ENCODE results near the gene MARCHF2. TPM values are rescaled to one million over a fixed set of nuclear protein-coding genes. Genes with fewer than 3 reads are reported as not detected.
A peak's percentile ranks its signal among the peaks of the same experiment; 100 is the strongest.

MARCHF2 gene
- total and polyA plus RNA-seq, 9 of the 15 experiments (the other 6 are each of a cell fraction or from before 2014, with no cell fraction given): 0.39 to 6.4 (median 2.2) TPM

DNA sequence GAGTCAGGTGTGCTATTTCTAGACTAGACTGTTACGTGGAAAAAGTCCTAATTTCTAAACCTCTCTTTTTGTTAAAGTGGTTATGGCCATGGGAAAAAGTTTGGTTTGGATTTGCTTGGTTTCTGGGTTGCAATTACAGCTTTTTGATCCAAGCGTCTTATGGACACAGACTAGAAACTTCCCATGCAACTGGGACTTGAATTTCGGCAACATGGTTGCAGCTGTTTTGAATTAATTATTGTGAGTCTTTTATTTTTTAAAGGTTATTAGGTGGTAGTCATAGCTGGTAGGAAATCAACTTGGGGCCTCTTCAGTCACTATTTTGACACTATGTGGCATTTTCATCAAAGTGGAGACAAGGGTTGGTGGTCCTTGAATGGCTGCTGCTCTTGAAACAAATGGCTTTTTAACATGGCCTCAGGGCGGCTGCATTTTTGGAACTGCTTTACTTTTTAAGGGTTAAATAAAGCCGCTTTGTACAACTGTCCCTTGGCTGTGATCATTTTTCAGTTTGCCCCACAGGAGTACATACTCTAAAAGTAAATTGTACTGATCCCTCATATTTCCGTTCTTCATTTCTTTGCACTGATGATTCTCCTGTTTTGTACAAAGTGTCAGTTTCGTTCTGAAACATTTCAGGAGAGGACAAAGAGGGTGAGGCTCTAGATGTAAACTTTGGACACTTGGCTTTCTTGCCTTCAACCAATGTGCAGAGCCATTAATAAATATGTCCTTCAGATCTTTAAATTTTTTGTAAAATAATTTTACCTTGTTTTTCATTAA is 47.6 kb downstream of the MARCHF2 start:
- Histone ChIP-seq H3K4me1 (replicated peaks in 1 of 2; ENCODE audit: control insufficient read depth in 2 of 2, insufficient read depth in 2 of 2, low read length in 2 of 2) (no peaks in the 10 kb centered on the region; a peak in 1 of 5 replicates), H3K4me3 (no peak overlapping the region), H3K9me1 (ENCODE audit: control insufficient read depth, insufficient read depth, low read length) (no peaks in the 10 kb centered on the region), H3K36me3 (ENCODE audit: control insufficient read depth, insufficient read depth, low read length) (peaks cover 100% of the 10 kb centered on the region), H3K79me2 (ENCODE audit: control insufficient read depth, insufficient read depth, low read length) (peaks cover 94% of the 10 kb centered on the region), H3K9me3 (replicated peaks; ENCODE audit: control insufficient read depth, insufficient read depth, low read depth, low read length) (no peaks in the 10 kb centered on the region), H3K4me2 (ENCODE audit: insufficient read depth, low read length) (no peak overlapping the region), H4K20me1 (replicated peaks; ENCODE audit: control insufficient read depth, insufficient read depth, low read length) (peaks cover 60% of the 10 kb centered on the region), H3K27me3 (ENCODE audit: control insufficient read depth in 2 of 2, insufficient read depth in 2 of 2, low read length in 2 of 2) (no peaks in the 10 kb centered on the region), H3K27ac (ENCODE audit: extremely low read depth, low read depth, low read length) (no peak overlapping the region), H3K9ac (ENCODE audit: insufficient read depth in 1 of 2, low read depth in 2 of 2, low read length in 2 of 2) (no peak overlapping the region), H2AFZ (ENCODE audit: low read depth, low read length) (no peak overlapping the region)
- DNase-seq (ENCODE audit: extremely low read depth in 1 of 4, low spot score in 3 of 4) (no peak), ATAC-seq (no peak), FAIRE-seq (peak; percentile 37)
- in situ Hi-C loops (cut with MboI) (no loop called here), intact Hi-C loops (cut with micrococcal nuclease) (no loop called here)
- ChIA-PET POLR2A (interaction anchor here (1.7 to 2.0 kb wide), 2 partner anchors 11 to 14 kb away, joined by 5 to 9 read pairs; no protein-coding TSS in a partner anchor), CTCF (ENCODE audit: low intra/inter-chr PET ratio) (interaction anchor here (0.7 kb wide), 1 partner anchor 31 kb away, joined by 3 read pairs; no protein-coding TSS in a partner anchor)
- no TSS peak for BruUV-seq (replicated peaks)
- 92% methylated on average over 7 of the region's 7 CpGs for WGBS (ENCODE audit: insufficient coverage, low coverage, missing lambda C conversion rate)
- TF ChIP-seq NFATC3 (IDR thresholded peaks at IDR 0.05): no peak
- no peak for TF ChIP-seq PYGO2 (tag; IDR thresholded peaks at IDR 0.05)
- no peak for TF ChIP-seq KLF6 (CRISPR knock-in tag; IDR thresholded peaks at IDR 0.05; ENCODE audit: borderline replicate concordance)

DNA sequence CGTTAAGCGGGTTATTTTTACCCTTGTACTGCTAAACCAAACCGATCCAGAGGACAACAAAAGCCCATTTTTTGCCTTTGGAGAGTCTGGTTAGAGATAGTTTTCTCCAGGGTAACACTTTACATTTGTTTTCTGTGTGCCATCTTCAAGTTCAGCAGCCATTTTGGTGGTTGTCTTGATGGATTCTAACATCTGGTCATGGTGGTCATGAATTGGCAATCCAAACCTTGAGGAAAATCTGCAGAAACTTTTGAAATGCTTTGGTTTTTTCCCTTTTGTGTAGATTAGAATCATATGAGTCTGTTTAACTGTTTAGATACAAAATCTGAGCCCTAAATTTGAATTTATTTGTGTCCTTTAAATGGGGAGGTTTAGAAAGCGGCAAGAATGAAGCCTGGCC is 48.3 kb downstream of the MARCHF2 start:
- Histone ChIP-seq H3K27me3 (ENCODE audit: control insufficient read depth in 2 of 2, insufficient read depth in 2 of 2, low read length in 2 of 2) (no peaks in the 10 kb centered on the region), H3K4me1 (replicated peaks in 1 of 2; ENCODE audit: control insufficient read depth in 2 of 2, insufficient read depth in 2 of 2, low read length in 2 of 2) (no peaks in the 10 kb centered on the region; a peak in 1 of 5 replicates), H3K27ac (ENCODE audit: extremely low read depth, low read depth, low read length) (no peak overlapping the region), H3K4me2 (ENCODE audit: insufficient read depth, low read length) (no peak overlapping the region), H4K20me1 (replicated peaks; ENCODE audit: control insufficient read depth, insufficient read depth, low read length) (peaks cover 56% of the 10 kb centered on the region), H3K9me3 (replicated peaks; ENCODE audit: control insufficient read depth, insufficient read depth, low read depth, low read length) (no peaks in the 10 kb centered on the region), H3K4me3 (no peak overlapping the region), H3K36me3 (ENCODE audit: control insufficient read depth, insufficient read depth, low read length) (peaks cover 100% of the 10 kb centered on the region), H3K9me1 (ENCODE audit: control insufficient read depth, insufficient read depth, low read length) (no peaks in the 10 kb centered on the region), H2AFZ (ENCODE audit: low read depth, low read length) (no peak overlapping the region), H3K79me2 (ENCODE audit: control insufficient read depth, insufficient read depth, low read length) (peaks cover 87% of the 10 kb centered on the region), H3K9ac (ENCODE audit: insufficient read depth in 1 of 2, low read depth in 2 of 2, low read length in 2 of 2) (no peak overlapping the region)
- 98% methylated on average over 4 of the region's 4 CpGs for WGBS (ENCODE audit: insufficient coverage, low coverage, missing lambda C conversion rate)
- no TSS peak for BruUV-seq (replicated peaks)
- CTCF ChIA-PET (ENCODE audit: low intra/inter-chr PET ratio): no interaction called here
- POLR2A ChIA-PET: interaction anchor here (1.9 kb wide), 2 partner anchors 12 to 25 kb away, joined by 5 to 11 read pairs; no protein-coding TSS in a partner anchor
- intact Hi-C loops (cut with micrococcal nuclease) (no loop called here), in situ Hi-C loops (cut with MboI) (no loop called here)
- DNase-seq (ENCODE audit: extremely low read depth in 1 of 4, low spot score in 3 of 4): no peak
- ATAC-seq: no peak
- FAIRE-seq: no peak
- TF ChIP-seq ESRRB (CRISPR knock-in tag; IDR thresholded peaks at IDR 0.05; ENCODE audit: borderline replicate concordance): no peak
- no peak for TF ChIP-seq U2AF2 (optimal IDR thresholded peaks at IDR 0.05; ENCODE audit: low read depth, low read length)
- TF ChIP-seq MYBL2 (IDR thresholded peaks at IDR 0.05; ENCODE audit: low read depth): no peak
- no peak for TF ChIP-seq MYBL2 (CRISPR knock-in tag; IDR thresholded peaks at IDR 0.05; ENCODE audit: borderline replicate concordance)
- TF ChIP-seq, protein P1, sequence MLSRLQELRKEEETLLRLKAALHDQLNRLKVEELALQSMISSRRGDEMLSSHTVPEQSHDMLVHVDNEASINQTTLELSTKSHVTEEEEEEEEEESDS (CRISPR knock-in tag; IDR thresholded peaks at IDR 0.05): no peak
- no peak for TF ChIP-seq MXI1 (IDR thresholded peaks at IDR 0.05; ENCODE audit: low read depth, low read length)
- TF ChIP-seq PHB2 (IDR thresholded peaks at IDR 0.05; ENCODE audit: low read depth): no peak
- no peak for TF ChIP-seq LARP7 (IDR thresholded peaks at IDR 0.05)
- TF ChIP-seq, protein P2, sequence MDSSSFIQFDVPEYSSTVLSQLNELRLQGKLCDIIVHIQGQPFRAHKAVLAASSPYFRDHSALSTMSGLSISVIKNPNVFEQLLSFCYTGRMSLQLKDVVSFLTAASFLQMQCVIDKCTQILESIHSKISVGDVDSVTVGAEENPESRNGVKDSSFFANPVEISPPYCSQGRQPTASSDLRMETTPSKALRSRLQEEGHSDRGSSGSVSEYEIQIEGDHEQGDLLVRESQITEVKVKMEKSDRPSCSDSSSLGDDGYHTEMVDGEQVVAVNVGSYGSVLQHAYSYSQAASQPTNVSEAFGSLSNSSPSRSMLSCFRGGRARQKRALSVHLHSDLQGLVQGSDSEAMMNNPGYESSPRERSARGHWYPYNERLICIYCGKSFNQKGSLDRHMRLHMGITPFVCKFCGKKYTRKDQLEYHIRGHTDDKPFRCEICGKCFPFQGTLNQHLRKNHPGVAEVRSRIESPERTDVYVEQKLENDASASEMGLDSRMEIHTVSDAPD (CRISPR knock-in tag; IDR thresholded peaks at IDR 0.05): no peak
- TF ChIP-seq YBX1 (IDR thresholded peaks at IDR 0.05): no peak
- TF ChIP-seq ZNF76 (CRISPR knock-in tag; IDR thresholded peaks at IDR 0.05; ENCODE audit: borderline replicate concordance): no peak
- no peak for TF ChIP-seq MTA1 (IDR thresholded peaks at IDR 0.05; ENCODE audit: borderline replicate concordance)
- no peak for TF ChIP-seq BDP1 (IDR thresholded peaks at IDR 0.05; ENCODE audit: insufficient read depth, insufficient read length)
